Measurements from ENCODE around the gene DHX30. TPM values are rescaled to one million over a fixed set of nuclear protein-coding genes. Genes with fewer than 3 reads are reported as not detected.

Gene DHX30
- total and polyA plus RNA-seq, 9 of the 15 experiments (the other 6 are each of a cell fraction or from before 2014, with no cell fraction given): 12.3 to 158 (median 79.0) TPM

DNA sequence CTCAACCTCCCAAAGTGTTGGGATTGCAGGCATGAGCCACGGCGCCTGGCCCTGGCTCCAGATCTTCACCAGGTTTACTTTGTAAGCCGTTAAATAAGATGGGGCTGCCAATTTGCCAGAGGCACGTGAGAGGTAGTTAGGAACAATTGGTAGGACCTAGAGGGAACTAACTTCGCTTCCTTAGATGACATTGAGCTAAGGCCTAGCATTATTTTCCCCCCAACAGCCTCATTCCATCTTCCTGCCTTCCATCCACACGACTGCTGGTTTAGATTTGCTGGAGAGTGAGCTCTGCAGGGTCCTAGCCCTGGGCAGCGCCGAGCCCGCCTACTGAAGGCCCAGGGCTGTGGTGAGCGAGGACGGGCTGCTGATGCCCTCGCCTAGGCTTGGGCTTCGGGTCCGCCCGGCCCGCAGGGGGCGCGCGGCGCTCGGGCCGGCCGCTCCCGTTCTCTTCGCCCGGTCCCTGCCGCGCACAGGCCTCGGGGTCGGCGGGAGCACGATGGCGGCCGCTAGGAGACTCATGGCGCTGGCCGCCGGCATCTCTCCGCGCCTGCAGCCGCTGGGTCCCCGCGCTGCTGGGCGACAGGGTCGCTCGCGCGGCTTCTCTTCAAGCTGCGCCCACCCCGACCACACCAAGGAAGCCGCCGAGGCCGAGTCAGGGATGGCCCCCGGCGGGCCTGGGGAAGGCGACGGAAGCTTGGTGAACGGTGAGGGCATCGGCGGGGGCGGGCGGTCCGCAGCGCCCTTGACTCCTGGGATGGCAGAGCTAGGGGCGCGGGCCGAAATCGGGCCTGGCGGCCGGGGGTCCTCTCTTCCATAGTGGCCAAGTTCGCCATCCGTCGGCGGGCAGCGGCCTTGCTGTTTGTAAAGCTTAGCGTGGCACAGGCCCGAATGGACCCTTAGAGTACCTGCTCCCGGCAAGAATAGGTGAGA, 21.9 kb downstream of the DHX30 start (continued):
- TF ChIP-seq, protein P1, sequence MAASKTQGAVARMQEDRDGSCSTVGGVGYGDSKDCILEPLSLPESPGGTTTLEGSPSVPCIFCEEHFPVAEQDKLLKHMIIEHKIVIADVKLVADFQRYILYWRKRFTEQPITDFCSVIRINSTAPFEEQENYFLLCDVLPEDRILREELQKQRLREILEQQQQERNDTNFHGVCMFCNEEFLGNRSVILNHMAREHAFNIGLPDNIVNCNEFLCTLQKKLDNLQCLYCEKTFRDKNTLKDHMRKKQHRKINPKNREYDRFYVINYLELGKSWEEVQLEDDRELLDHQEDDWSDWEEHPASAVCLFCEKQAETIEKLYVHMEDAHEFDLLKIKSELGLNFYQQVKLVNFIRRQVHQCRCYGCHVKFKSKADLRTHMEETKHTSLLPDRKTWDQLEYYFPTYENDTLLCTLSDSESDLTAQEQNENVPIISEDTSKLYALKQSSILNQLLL (CRISPR knock-in tag; IDR thresholded peaks at IDR 0.05; ENCODE audit: borderline replicate concordance): no peak
- no peak for TF ChIP-seq ZNF778 (CRISPR knock-in tag; IDR thresholded peaks at IDR 0.05)
- TF ChIP-seq SMARCE1 (IDR thresholded peaks at IDR 0.05): no peak
- no peak for TF ChIP-seq ZKSCAN8 (CRISPR knock-in tag; IDR thresholded peaks at IDR 0.05)
- TF ChIP-seq NRF1 (conservative IDR thresholded peaks at IDR 0.05 in 1 of 2, IDR thresholded peaks at IDR 0.05 in 1 of 2): peak; percentile 53 to 64; a peak in 3 of 4 replicates
- TF ChIP-seq CREB3L1 (IDR thresholded peaks at IDR 0.05; ENCODE audit: borderline replicate concordance, low read depth): peak; percentile 79; the same call in 1 of the 2 replicates
- TF ChIP-seq ZNF253 (CRISPR knock-in tag; conservative IDR thresholded peaks at IDR 0.05): no peak
- TF ChIP-seq GTF2F1 (IDR thresholded peaks at IDR 0.05; ENCODE audit: low read depth, low read length): peak; percentile 83
- no peak; the same call in none of the 2 replicates for TF ChIP-seq SMAD4 (CRISPR knock-in tag; conservative IDR thresholded peaks at IDR 0.05)
- TF ChIP-seq ETV5 (CRISPR knock-in tag; IDR thresholded peaks at IDR 0.05; ENCODE audit: low read depth): peak; percentile 19; the same call in 1 of the 2 replicates
- peak; percentile 94 for TF ChIP-seq POLR2A (conservative IDR thresholded peaks at IDR 0.05)
- TF ChIP-seq TFAP4 (CRISPR knock-in tag; IDR thresholded peaks at IDR 0.05; ENCODE audit: borderline replicate concordance): peak; percentile 71
- TF ChIP-seq MEF2A (IDR thresholded peaks at IDR 0.05; ENCODE audit: control insufficient read depth, low read depth, low read length): peak; percentile 33; the same call in 1 of the 2 replicates
- no peak for TF ChIP-seq ZNF3 (CRISPR knock-in tag; IDR thresholded peaks at IDR 0.05)
- no peak for TF ChIP-seq HMBOX1 (IDR thresholded peaks at IDR 0.05)
- TF ChIP-seq NR1H2 (CRISPR knock-in tag; IDR thresholded peaks at IDR 0.05): no peak
- no peak for TF ChIP-seq NR4A1 (CRISPR knock-in tag; IDR thresholded peaks at IDR 0.05)
- TF ChIP-seq NR4A1 (tag; IDR thresholded peaks at IDR 0.05): 0 out of 2 replicates have a peak, but pooled peaks have one; percentile 56
- peak; percentile 98 for TF ChIP-seq FIP1L1 (IDR thresholded peaks at IDR 0.05; ENCODE audit: low read depth, low read length, poor library complexity, severe bottlenecking)
- TF ChIP-seq POLR2B (IDR thresholded peaks at IDR 0.05; ENCODE audit: low read depth, partially characterized antibody): peak; percentile 80
- no peak for TF ChIP-seq ZNF449 (CRISPR knock-in tag; IDR thresholded peaks at IDR 0.05)
- TF ChIP-seq SNIP1 (IDR thresholded peaks at IDR 0.05; ENCODE audit: low read depth): no peak
